NB4 (cell line): ENCODE measurements around the gene ZACN.

Experiments
- MYC ChIP-seq: IDR thresholded peaks from 2 replicates; pipeline ENCODE4 v1.6.1; 2011; ENCODE audit warnings: low read depth, low read length
- POLR2A ChIP-seq: IDR thresholded peaks from 2 replicates; pipeline ENCODE4 v1.6.1; 2011; ENCODE audit warnings: mild to moderate bottlenecking; ENCODE audit not compliant: insufficient read length; ENCODE audit errors: extremely low read depth
- TF ChIP-seq, protein P1 (sequence below): IDR thresholded peaks from one replicate; pipeline ENCODE4 v1.5.1; 2012; ENCODE audit warnings: low read depth, low read length
- TF ChIP-seq, protein P2 (sequence below): IDR thresholded peaks from 2 replicates; pipeline ENCODE4 v1.6.1; 2011; ENCODE audit warnings: low read depth, low read length

DNA sequence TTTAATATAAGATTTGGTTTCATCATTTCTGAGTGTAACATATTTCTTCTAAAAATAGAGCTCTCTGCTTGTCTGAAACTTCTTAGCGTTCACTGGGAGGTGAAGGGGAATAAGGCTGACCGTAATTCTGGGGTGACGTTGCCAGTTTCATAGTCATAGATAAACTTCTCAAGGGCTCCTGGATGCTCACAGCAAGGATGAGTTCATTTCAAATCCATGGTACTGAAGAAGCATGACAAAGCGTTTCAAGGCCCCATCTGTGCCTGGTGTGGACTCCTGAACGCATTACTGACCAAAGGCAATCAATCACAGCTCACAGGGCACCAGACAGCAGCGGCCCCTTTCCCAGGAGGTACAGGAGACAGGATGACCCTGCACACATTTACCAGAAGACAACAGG, 39.9 kb upstream of the ZACN start:
- TF ChIP-seq MYC: no peak
- TF ChIP-seq, protein P1, sequence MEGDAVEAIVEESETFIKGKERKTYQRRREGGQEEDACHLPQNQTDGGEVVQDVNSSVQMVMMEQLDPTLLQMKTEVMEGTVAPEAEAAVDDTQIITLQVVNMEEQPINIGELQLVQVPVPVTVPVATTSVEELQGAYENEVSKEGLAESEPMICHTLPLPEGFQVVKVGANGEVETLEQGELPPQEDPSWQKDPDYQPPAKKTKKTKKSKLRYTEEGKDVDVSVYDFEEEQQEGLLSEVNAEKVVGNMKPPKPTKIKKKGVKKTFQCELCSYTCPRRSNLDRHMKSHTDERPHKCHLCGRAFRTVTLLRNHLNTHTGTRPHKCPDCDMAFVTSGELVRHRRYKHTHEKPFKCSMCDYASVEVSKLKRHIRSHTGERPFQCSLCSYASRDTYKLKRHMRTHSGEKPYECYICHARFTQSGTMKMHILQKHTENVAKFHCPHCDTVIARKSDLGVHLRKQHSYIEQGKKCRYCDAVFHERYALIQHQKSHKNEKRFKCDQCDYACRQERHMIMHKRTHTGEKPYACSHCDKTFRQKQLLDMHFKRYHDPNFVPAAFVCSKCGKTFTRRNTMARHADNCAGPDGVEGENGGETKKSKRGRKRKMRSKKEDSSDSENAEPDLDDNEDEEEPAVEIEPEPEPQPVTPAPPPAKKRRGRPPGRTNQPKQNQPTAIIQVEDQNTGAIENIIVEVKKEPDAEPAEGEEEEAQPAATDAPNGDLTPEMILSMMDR: no peak
- no peak for TF ChIP-seq POLR2A
- TF ChIP-seq, protein P2, sequence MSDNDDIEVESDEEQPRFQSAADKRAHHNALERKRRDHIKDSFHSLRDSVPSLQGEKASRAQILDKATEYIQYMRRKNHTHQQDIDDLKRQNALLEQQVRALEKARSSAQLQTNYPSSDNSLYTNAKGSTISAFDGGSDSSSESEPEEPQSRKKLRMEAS: no peak
